ENCODE measurements around the gene TPSD1.

The TPSD1 gene

GRCh38 chr16:1298406-1298805 is 42.5 kb downstream of the TPSD1 start:
- no peak overlapping the region for H3K4me3 ChIP-seq (ENCODE audit: low read depth, low read length)
- no peak for DNase-seq (ENCODE audit: low read depth, low spot score)
- in situ Hi-C loops (cut with HindIII; ENCODE audit: low sequenced_read_pairs), result no loop called here
- no peak for TF ChIP-seq CTCF (IDR thresholded peaks at IDR 0.05; ENCODE audit: low read depth, low read length)

GRCh38 chr16:1299012-1299867 is 43.4 kb downstream of the TPSD1 start:
- in situ Hi-C loops (cut with HindIII; ENCODE audit: low sequenced_read_pairs), result no loop called here
- no peak for TF ChIP-seq CTCF (IDR thresholded peaks at IDR 0.05; ENCODE audit: low read depth, low read length)
- DNase-seq (ENCODE audit: low read depth, low spot score), result no peak
- no peak overlapping the region for H3K4me3 ChIP-seq (ENCODE audit: low read depth, low read length)

GRCh38 chr16:1299868-1300203 is 44.0 kb downstream of the TPSD1 start:
- in situ Hi-C loops (cut with HindIII; ENCODE audit: low sequenced_read_pairs), result no loop called here
- no peak overlapping the region for H3K4me3 ChIP-seq (ENCODE audit: low read depth, low read length)
- DNase-seq (ENCODE audit: low read depth, low spot score), result no peak
- no peak for TF ChIP-seq CTCF (IDR thresholded peaks at IDR 0.05; ENCODE audit: low read depth, low read length)

DNA sequence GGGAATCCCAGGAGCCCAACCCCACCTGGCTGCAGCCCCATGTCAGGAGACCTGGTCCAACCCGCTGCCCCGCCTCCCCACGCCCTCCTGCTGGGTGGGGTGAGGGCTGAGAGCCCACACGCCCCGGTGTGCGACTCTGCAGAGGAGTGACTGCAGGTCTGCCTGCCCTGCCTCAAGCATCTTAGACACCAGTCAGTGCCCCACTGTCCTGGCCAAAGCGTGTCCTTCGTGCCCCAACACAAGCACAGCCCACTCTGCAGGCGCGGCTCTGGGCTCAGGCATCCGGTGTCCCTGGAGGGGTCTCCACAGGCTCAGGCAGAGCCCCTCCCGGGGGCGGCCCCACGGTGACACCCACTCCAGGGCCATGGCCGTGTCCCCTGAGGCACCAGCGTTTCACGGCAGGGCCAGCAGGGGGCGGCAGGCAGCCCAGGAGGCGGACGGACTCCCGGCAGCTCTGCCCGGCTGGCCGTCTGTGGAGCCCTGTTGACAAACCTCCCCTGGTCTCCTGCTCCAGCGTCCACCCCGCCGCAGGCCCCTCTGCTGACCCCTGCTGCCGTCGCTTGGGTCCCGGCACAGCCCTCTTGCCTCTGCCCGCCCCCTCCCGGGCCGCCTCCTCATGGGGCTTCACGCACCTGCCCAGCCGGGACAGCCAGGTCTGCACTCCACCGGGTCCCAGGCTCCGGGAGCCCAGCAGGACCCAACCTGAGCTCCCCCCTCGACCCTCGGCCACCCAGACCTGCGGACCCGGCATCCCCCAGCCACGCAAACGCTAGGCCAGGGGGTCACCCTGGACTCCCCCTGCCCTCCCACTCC is 45.0 kb downstream of the TPSD1 start:
- no peak overlapping the region for H3K4me3 ChIP-seq (ENCODE audit: low read depth, low read length)
- in situ Hi-C loops (cut with HindIII; ENCODE audit: low sequenced_read_pairs), result no loop called here
- TF ChIP-seq CTCF (IDR thresholded peaks at IDR 0.05; ENCODE audit: low read depth, low read length), result peak; percentile 88
- peak; percentile 10 for DNase-seq (ENCODE audit: low read depth, low spot score)

- no peak for TF ChIP-seq CTCF (IDR thresholded peaks at IDR 0.05; ENCODE audit: low read depth, low read length)
- DNase-seq (ENCODE audit: low read depth, low spot score), result no peak
- H3K4me3 ChIP-seq (ENCODE audit: low read depth, low read length), result no peak overlapping the region
- in situ Hi-C loops (cut with HindIII; ENCODE audit: low sequenced_read_pairs), result no loop called here
These were observed 45.7 kb downstream of the TPSD1 start for GRCh38 chr16:1301562-1301961.

GRCh38 chr16:1305823-1306222 is 50.0 kb downstream of the TPSD1 start:
- no peak for TF ChIP-seq CTCF (IDR thresholded peaks at IDR 0.05; ENCODE audit: low read depth, low read length)
- H3K4me3 ChIP-seq (ENCODE audit: low read depth, low read length), result no peak overlapping the region
- in situ Hi-C loops (cut with HindIII; ENCODE audit: low sequenced_read_pairs), result no loop called here
- no peak for DNase-seq (ENCODE audit: low read depth, low spot score)
